GM21737 (cell line): ENCODE data around the gene MIAT.

Experiments
- ATAC-seq: cut with Tn5 transposase; IDR thresholded peaks from one replicate; pipeline ENCODE4 v1.9.1; 2021; ENCODE audit warnings: mild to moderate bottlenecking, moderate library complexity; ENCODE audit not compliant: unreplicated experiment

The MIAT gene

GRCh38 chr22:26665813-26666231, 8.4 kb downstream of the MIAT start:
- ATAC-seq, result no peak

GRCh38 chr22:26667140-26667539, 9.8 kb downstream of the MIAT start:
- no peak for ATAC-seq

- ATAC-seq, result no peak
Measured at GRCh38 chr22:26669060-26669481, 11.7 kb downstream of the MIAT start.

GRCh38 chr22:26670459-26670858, 13.1 kb downstream of the MIAT start:
- ATAC-seq, result no peak

GRCh38 chr22:26671317-26672059, 14.1 kb downstream of the MIAT start:
- no peak for ATAC-seq

- peak; percentile 6 for ATAC-seq
Measured at GRCh38 chr22:26672060-26672471, 14.7 kb downstream of the MIAT start.

GRCh38 chr22:26672590-26673468, 15.4 kb downstream of the MIAT start:
- peak; percentile 53 for ATAC-seq

- no peak for ATAC-seq
Measured at GRCh38 chr22:26673486-26673885, 16.1 kb downstream of the MIAT start.

GRCh38 chr22:26674211-26675190, 17.1 kb downstream of the MIAT start:
- ATAC-seq, result no peak

GRCh38 chr22:26675687-26676268, 18.4 kb downstream of the MIAT start:
- no peak for ATAC-seq

GRCh38 chr22:26677217-26677616, 19.8 kb downstream of the MIAT start:
- ATAC-seq, result no peak

GRCh38 chr22:26679003-26679629, 21.7 kb downstream of the MIAT start:
- ATAC-seq, result no peak

GRCh38 chr22:26680485-26680884, 23.1 kb downstream of the MIAT start:
- ATAC-seq, result no peak

GRCh38 chr22:26681395-26681821, 24.0 kb downstream of the MIAT start:
- ATAC-seq, result no peak

GRCh38 chr22:26684168-26684567, 26.8 kb downstream of the MIAT start:
- no peak for ATAC-seq

GRCh38 chr22:26685601-26686000, 28.2 kb downstream of the MIAT start:
- ATAC-seq, result no peak

GRCh38 chr22:26687439-26687838, 30.1 kb downstream of the MIAT start:
- ATAC-seq, result no peak

GRCh38 chr22:26689513-26690301, 32.3 kb downstream of the MIAT start:
- no peak for ATAC-seq
